ENCODE data around the gene EBPL.

GRCh38 chr13:49731766-49732165 is 40.5 kb upstream of the EBPL start:
- TF ChIP-seq CTCF (IDR thresholded peaks at IDR 0.05) (no peak), POLR2A (IDR thresholded peaks at IDR 0.05) (no peak)
